Testis (tissue), 3 donors: ENCODE measurements around the gene KRT3. TPM values are rescaled to one million over a fixed set of nuclear protein-coding genes. Genes with fewer than 3 reads are reported as not detected.
"Not testable (repeated sequence)": the region's sequence is repeated elsewhere in the genome, so short reads cannot be mapped to it uniquely, and the experiment has no call there.

Experiments
- DNase-seq: peaks from one replicate; pipeline ENCODE4 v3.0.0-alpha.2; 2019
- H3K27ac ChIP-seq, 2 donors: fragments of 200-600 bp; sonication (generic); one replicate each; pipeline ENCODE4 v1.5.1; 2019
- H3K27me3 ChIP-seq: fragments of 200-600 bp; sonication (generic); one replicate; pipeline ENCODE4 v1.5.1; 2019
- H3K36me3 ChIP-seq: fragments of 200-600 bp; sonication (generic); one replicate; pipeline ENCODE4 v1.5.1; 2017; ENCODE audit warnings: low read depth; ENCODE audit errors: missing control alignments
- H3K4me1 ChIP-seq: fragments of 200-600 bp; sonication (generic); one replicate; pipeline ENCODE4 v1.5.1; 2019
- H3K4me3 ChIP-seq, 2 donors: fragments of 200-600 bp; sonication (generic); one replicate each; pipeline ENCODE4 v1.5.1; 2017 to 2019
- H3K9me3 ChIP-seq: fragments of 200-600 bp; sonication (generic); one replicate; pipeline ENCODE4 v1.5.1; 2017
- POLR2A ChIP-seq: fragments of 450-650 bp; IDR thresholded peaks from one replicate; pipeline ENCODE4 v1.6.1; 2017; ENCODE audit warnings: antibody characterized with exemption, mild to moderate bottlenecking, moderate library complexity
- WGBS, 2 donors: methylation state at CpG; one replicate each; pipeline ENCODE4 v1.1.5; 2018; 5-methylcytosine and 5-hydroxymethylcytosine counted together
- intact Hi-C: fragments of 100-400 bp; cut with DNase I; formaldehyde crosslinking; loops from one replicate; pipeline ENCODE4 v1.15.1; 2023; ENCODE audit warnings: low total_unique reads
- polyA plus RNA-seq: library from polyadenylated mRNA; stranded (reverse); fragments of 350-450 nt; fragmentation: Illumina TruSeq; extraction: RNeasy Lipid Tissue Mini Kit (QIAGEN cat#74804); gene quantifications from one replicate; pipeline ENCODE4 v1.2.3, GENCODE V29; 2014; ENCODE audit warnings: low read depth, low replicate concordance; ENCODE audit not compliant: insufficient read depth
- total RNA-seq, 2 donors: library from RNA; depleted of rRNA; stranded (reverse); fragments of >200 nt; gene quantifications; one replicate each; pipeline ENCODE4 v1.2.3, GENCODE V29; 2016
- TF ChIP-seq, protein P1 (sequence below), 3 experiments: fragments of 450-650 bp in 2 of 3; fragments of 200-600 bp in 1 of 3; sonication (generic) in 1 of 3; IDR thresholded peaks; one replicate each; pipeline ENCODE4 v1.5.1; 2016 to 2019; ENCODE audit warnings: antibody characterized with exemption in 3 of 3, mild to moderate bottlenecking in 2 of 3, moderate library complexity in 1 of 3

Gene KRT3
- total and polyA plus RNA-seq, 3 donors from 2014 or later, result not detected

DNA sequence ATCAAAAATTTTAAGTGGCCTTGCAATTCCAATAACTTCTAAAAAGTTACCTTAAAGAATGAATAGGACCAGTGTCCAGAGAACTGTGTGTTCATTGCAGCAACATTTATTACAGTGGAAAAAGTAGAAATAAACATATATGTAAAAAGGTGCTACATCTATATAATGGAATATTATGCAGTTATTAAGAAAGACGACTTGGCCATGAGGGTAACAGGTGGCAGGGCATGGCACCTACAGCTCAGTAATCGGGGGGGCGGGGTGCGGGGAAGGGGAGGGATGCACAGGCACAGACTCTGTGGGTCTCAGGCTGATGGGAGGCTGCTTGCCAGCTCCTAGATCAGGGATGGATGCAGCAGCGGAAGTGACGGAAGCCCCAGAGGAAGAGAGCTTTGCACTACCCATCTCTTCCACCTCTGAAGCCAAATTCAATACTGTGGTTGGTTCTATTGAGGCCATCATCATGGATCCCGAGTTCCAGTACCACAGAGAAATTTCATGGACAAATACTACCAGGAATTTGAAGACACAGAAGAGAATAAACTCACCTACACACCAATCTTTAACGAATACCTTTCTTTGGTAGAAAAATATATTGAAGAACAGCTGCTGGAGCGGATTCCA is 32.8 kb downstream of the KRT3 start:
- Histone ChIP-seq H3K9me3 (no peaks in the 10 kb centered on the region), H3K27ac (no peak overlapping the region), H3K27me3 (no peaks in the 10 kb centered on the region), H3K4me3 (no peak overlapping the region), H3K36me3 (no peaks in the 10 kb centered on the region), H3K4me1 (no peaks in the 10 kb centered on the region)
- intact Hi-C loops, result no loop called here
- 66 to 75% methylated on average over 9 of the region's 9 CpGs for WGBS, 2 donors
- TF ChIP-seq POLR2A, result no peak
- TF ChIP-seq, protein P1, sequence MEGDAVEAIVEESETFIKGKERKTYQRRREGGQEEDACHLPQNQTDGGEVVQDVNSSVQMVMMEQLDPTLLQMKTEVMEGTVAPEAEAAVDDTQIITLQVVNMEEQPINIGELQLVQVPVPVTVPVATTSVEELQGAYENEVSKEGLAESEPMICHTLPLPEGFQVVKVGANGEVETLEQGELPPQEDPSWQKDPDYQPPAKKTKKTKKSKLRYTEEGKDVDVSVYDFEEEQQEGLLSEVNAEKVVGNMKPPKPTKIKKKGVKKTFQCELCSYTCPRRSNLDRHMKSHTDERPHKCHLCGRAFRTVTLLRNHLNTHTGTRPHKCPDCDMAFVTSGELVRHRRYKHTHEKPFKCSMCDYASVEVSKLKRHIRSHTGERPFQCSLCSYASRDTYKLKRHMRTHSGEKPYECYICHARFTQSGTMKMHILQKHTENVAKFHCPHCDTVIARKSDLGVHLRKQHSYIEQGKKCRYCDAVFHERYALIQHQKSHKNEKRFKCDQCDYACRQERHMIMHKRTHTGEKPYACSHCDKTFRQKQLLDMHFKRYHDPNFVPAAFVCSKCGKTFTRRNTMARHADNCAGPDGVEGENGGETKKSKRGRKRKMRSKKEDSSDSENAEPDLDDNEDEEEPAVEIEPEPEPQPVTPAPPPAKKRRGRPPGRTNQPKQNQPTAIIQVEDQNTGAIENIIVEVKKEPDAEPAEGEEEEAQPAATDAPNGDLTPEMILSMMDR (IDR thresholded peaks at IDR 0.05), result no peak
- DNase-seq, result no peak

- 71 to 96% methylated on average over 2 of the region's 2 CpGs for WGBS, 2 donors
- no peak for DNase-seq
- Histone ChIP-seq H3K4me3 (no peak overlapping the region), H3K9me3 (no peaks in the 10 kb centered on the region), H3K36me3 (no peaks in the 10 kb centered on the region), H3K4me1 (no peaks in the 10 kb centered on the region), H3K27me3 (no peaks in the 10 kb centered on the region), H3K27ac (no peak overlapping the region)
- no peak for TF ChIP-seq POLR2A
- TF ChIP-seq, protein P1 (IDR thresholded peaks at IDR 0.05), result no peak
- intact Hi-C loops, result no loop called here
Observed at GRCh38 chr12:52761802-52762201, 34.1 kb downstream of the KRT3 start.

DNA sequence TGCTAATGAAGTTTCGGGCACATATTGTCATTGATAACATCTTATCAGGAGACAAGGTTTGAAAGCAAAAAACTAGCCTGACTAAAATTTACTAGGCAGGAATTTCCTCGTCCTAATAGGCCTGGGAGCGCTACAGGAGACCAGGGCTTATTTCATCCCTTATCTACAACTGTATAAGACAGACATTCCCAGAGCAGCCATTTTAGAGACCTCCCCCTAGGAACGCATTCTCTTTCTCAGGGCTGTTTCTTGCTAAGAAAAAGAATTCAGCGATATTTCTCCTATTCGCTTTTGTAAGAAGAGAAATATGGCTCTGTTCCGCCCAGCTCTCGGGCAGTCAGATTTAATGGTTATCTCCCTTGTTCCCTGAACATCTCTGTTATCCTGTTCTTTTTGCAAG is 34.7 kb downstream of the KRT3 start:
- H3K36me3 ChIP-seq, H3K27me3 ChIP-seq, H3K9me3 ChIP-seq, DNase-seq, H3K27ac ChIP-seq, H3K4me1 ChIP-seq, H3K4me3 ChIP-seq, intact Hi-C loops: not testable (repeated sequence)
- 79 to 80% methylated on average over 8 of the region's 8 CpGs for WGBS, 2 donors

DNA sequence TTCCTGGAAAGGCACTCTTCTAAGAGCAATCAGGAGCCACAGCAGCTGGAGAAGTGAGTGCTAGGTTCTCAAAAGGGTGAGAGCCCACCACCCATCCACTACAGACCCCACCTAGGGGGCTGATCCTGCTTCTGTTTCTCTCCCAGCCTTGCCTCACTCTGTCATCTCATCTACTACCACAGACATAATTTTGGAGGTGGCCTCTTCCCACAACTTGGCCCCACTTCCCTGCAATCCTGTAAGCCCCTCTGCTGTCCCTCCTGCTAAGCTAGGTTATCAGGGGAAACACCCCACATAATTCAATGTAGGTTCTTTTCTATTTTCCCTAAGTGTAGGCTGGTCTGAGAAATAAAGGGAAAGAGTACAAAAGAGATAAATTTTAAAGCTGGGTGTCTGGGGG is 35.3 kb downstream of the KRT3 start:
- Histone ChIP-seq H3K27ac (no peak overlapping the region), H3K9me3 (no peaks in the 10 kb centered on the region), H3K4me1 (no peaks in the 10 kb centered on the region), H3K4me3 (no peak overlapping the region), H3K36me3 (no peaks in the 10 kb centered on the region), H3K27me3 (no peaks in the 10 kb centered on the region)
- TF ChIP-seq, protein P1 (IDR thresholded peaks at IDR 0.05), result no peak
- no peak for TF ChIP-seq POLR2A
- intact Hi-C loops, result no loop called here
- DNase-seq, result no peak

DNA sequence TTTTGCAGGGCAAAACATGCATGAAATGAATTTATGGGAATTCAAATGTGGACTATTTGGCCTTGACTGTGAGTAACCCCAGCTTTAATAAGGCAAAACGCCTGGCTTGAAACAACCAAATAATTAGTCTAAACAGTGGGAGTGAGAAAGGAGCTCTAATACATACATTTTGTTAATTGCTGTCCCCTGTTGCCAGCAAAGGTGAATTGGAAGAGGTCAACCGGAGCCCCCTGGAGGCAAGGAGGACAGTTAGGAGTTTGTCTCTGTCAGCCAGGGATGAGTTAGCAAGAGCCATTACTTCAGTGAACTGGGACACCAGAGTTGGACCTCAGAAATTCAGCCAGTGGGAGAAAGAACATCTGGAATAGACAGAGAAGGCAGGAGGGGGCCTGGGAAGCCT is 36.2 kb downstream of the KRT3 start:
- intact Hi-C loops, result no loop called here
- Histone ChIP-seq H3K27ac (no peak overlapping the region), H3K36me3 (no peaks in the 10 kb centered on the region), H3K4me1 (no peaks in the 10 kb centered on the region), H3K9me3 (no peaks in the 10 kb centered on the region), H3K27me3 (no peaks in the 10 kb centered on the region), H3K4me3 (no peak overlapping the region)
- TF ChIP-seq POLR2A, result no peak
- TF ChIP-seq, protein P1 (IDR thresholded peaks at IDR 0.05), result no peak
- WGBS, 2 donors, result 20 to 35% methylated on average over 2 of the region's 2 CpGs
- DNase-seq, result no peak
